A549 (cell line): Measurements from ENCODE around the gene TSR3. TPM values are rescaled to one million over a fixed set of nuclear protein-coding genes. Genes with fewer than 3 reads are reported as not detected.

Experiments
- ATAC-seq, 2 experiments: fragments of 200-7000 bp in 1 of 2; fragments of >200 bp in 1 of 2; cut with Nextera tagmentation in 1 of 2; cut with Tn5 transposase in 1 of 2; 3 replicates each; pipeline versions ENCODE4 v1.8.0 to v1.9.1; 2018 to 2020; ENCODE audit warnings: mild to moderate bottlenecking in 1 of 2, moderate library complexity in 1 of 2
- CTCF ChIA-PET: fragments of 300-600 bp; sonication (Branson Sonifier 250); formaldehyde crosslinking; extraction: SDS; loops from one replicate; lab custom pipeline; 2021; ENCODE audit warnings: antibody characterized with exemption, inconsistent platforms; lab: Yijun Ruan, JAX
- POLR2A ChIA-PET: fragments of 350-600 bp; formaldehyde crosslinking; extraction: SDS; loops from one replicate; lab custom pipeline; 2021; ENCODE audit warnings: antibody characterized with exemption, inconsistent platforms; lab: Yijun Ruan, JAX
- DNase-seq, 2 experiments: peaks; one replicate each; pipeline versions ENCODE4 v3.0.0 to v3.0.0-alpha.2; 2011 to 2016; ENCODE audit warnings: low read depth in 1 of 2, low spot score in 1 of 2
- FAIRE-seq: peaks from 2 replicates; lab custom pipeline; 2011; peaks lifted over from hg19 to GRCh38; lab: Jason Lieb, UNC
- H3K27ac ChIP-seq, 2 experiments: fragments of >200 bp; sonication (Bioruptor Twin); formaldehyde crosslinking; 3 replicates each; pipeline ENCODE4 v1.5.1; 2016 to 2017
- H3K4me1 ChIP-seq: fragments of >200 bp; sonication (Bioruptor Twin); formaldehyde crosslinking; 3 replicates; pipeline ENCODE4 v1.6.1; 2016
- H3K4me2 ChIP-seq: fragments of >200 bp; sonication (Bioruptor Twin); formaldehyde crosslinking; 3 replicates; pipeline ENCODE4 v1.6.1; 2016
- H3K4me3 ChIP-seq: fragments of >200 bp; sonication (Bioruptor Twin); formaldehyde crosslinking; 3 replicates; pipeline ENCODE4 v1.5.1; 2016
- H3K9me3 ChIP-seq: fragments of >200 bp; sonication (Bioruptor Twin); formaldehyde crosslinking; 3 replicates; pipeline ENCODE4 v1.6.1; 2016
- ATOH8 ChIP-seq: fragments of 250-450 bp; sonication (Bioruptor Pico); IDR thresholded peaks from 2 replicates; pipeline ENCODE4 v1.5.0; 2020; ENCODE audit warnings: low read depth, mild to moderate bottlenecking, moderate library complexity
- BCL3 ChIP-seq: fragments of >200 bp; sonication (Bioruptor Twin); formaldehyde crosslinking; IDR thresholded peaks from 3 replicates; pipeline ENCODE4 v1.6.1; 2016
- BHLHE40 ChIP-seq: IDR thresholded peaks from 2 replicates; pipeline ENCODE4 v1.6.1; 2012; ENCODE audit warnings: low read depth, low read length, inconsistent platforms
- CEBPB ChIP-seq, 2 experiments: fragments of >200 bp in 1 of 2; sonication (Bioruptor Twin) in 1 of 2; formaldehyde crosslinking in 1 of 2; IDR thresholded peaks; 2 replicates each; pipeline ENCODE4 v1.6.1; 2012 to 2016
- CHD2 ChIP-seq: fragments of 150-350 bp; IDR thresholded peaks from 2 replicates; pipeline ENCODE4 v1.6.1; 2014; ENCODE audit warnings: low read length; ENCODE audit not compliant: partially characterized antibody
- EHF ChIP-seq: fragments of 250-450 bp; sonication (Bioruptor Pico); IDR thresholded peaks from 2 replicates; pipeline ENCODE4 v1.5.0; 2020; ENCODE audit warnings: mild to moderate bottlenecking
- ESRRA ChIP-seq: fragments of 150-350 bp; IDR thresholded peaks from 2 replicates; pipeline ENCODE4 v1.6.1; 2014; ENCODE audit warnings: mild to moderate bottlenecking, low read length, borderline replicate concordance
- GATA3 ChIP-seq: IDR thresholded peaks from 2 replicates; pipeline ENCODE4 v1.6.1; 2012; ENCODE audit warnings: borderline replicate concordance
- HEYL ChIP-seq: fragments of 250-450 bp; sonication (Bioruptor Pico); IDR thresholded peaks from 2 replicates; pipeline ENCODE4 v1.8.0; 2021; ENCODE audit warnings: mild to moderate bottlenecking, moderate library complexity
- HOXA7 ChIP-seq: fragments of 250-450 bp; sonication (Bioruptor Pico); IDR thresholded peaks from 2 replicates; pipeline ENCODE4 v1.5.0; 2020; ENCODE audit warnings: mild to moderate bottlenecking, moderate library complexity
- JUN ChIP-seq, 2 experiments: fragments of >200 bp; sonication (Bioruptor Twin); formaldehyde crosslinking; IDR thresholded peaks; 2 replicates in 1 of 2; 3 replicates in 1 of 2; pipeline ENCODE4 v1.6.1; 2016 to 2017
- JUNB ChIP-seq: fragments of >200 bp; sonication (Bioruptor Twin); formaldehyde crosslinking; IDR thresholded peaks from 2 replicates; pipeline ENCODE4 v1.6.1; 2016
- KDM1A ChIP-seq: fragments of 200-600 bp; sonication (generic); IDR thresholded peaks from 2 replicates; pipeline ENCODE4 v1.6.1; 2016; ENCODE audit warnings: low read depth, mild to moderate bottlenecking
- KDM5A ChIP-seq: fragments of 200-600 bp; sonication (generic); IDR thresholded peaks from 2 replicates; pipeline ENCODE4 v1.6.1; 2016; ENCODE audit warnings: antibody characterized with exemption, mild to moderate bottlenecking
- MAZ ChIP-seq: fragments of 150-350 bp; IDR thresholded peaks from 2 replicates; pipeline ENCODE4 v1.6.1; 2014; ENCODE audit warnings: antibody characterized with exemption, low read depth, low read length, borderline replicate concordance
- NFE2L2 ChIP-seq: fragments of 150-350 bp; conservative IDR thresholded peaks from 2 replicates; pipeline ENCODE4 v1.6.1; 2014; ENCODE audit warnings: low read length
- NR3C1 ChIP-seq: fragments of >200 bp; sonication (Bioruptor Twin); formaldehyde crosslinking; IDR thresholded peaks from 3 replicates; pipeline ENCODE4 v1.6.1; 2017
- PBX3 ChIP-seq: IDR thresholded peaks from 2 replicates; pipeline ENCODE4 v1.6.1; 2012
- PHF8 ChIP-seq: fragments of 200-600 bp; sonication (generic); IDR thresholded peaks from 2 replicates; pipeline ENCODE4 v1.6.1; 2016; ENCODE audit warnings: low read depth, mild to moderate bottlenecking, antibody characterized with exemption, moderate library complexity, borderline replicate concordance
- POLR2A ChIP-seq: IDR thresholded peaks from 2 replicates; pipeline ENCODE4 v1.6.1; 2012; ENCODE audit warnings: mild to moderate bottlenecking, low read length
- POLR2AphosphoS2 ChIP-seq: conservative IDR thresholded peaks from 2 replicates; pipeline ENCODE4 v1.6.1; 2012; ENCODE audit warnings: low read length, improper control_type of control experiment, inconsistent platforms
- RARB ChIP-seq: fragments of 250-450 bp; sonication (Bioruptor Pico); IDR thresholded peaks from 2 replicates; pipeline ENCODE4 v1.8.0; 2021; ENCODE audit warnings: mild to moderate bottlenecking, moderate library complexity
- RFX5 ChIP-seq: fragments of 450-650 bp; IDR thresholded peaks from 2 replicates; pipeline ENCODE4 v1.7.1; 2014; ENCODE audit warnings: antibody characterized with exemption, mild to moderate bottlenecking, moderate library complexity
- SREBF2 ChIP-seq: fragments of 450-650 bp; IDR thresholded peaks from 2 replicates; pipeline ENCODE4 v1.6.1; 2014; ENCODE audit warnings: mild to moderate bottlenecking, moderate library complexity
- TFCP2L1 ChIP-seq: fragments of 250-450 bp; sonication (Bioruptor Pico); IDR thresholded peaks from 2 replicates; pipeline ENCODE4 v1.5.0; 2021; ENCODE audit warnings: mild to moderate bottlenecking
- TP53 ChIP-seq: fragments of 250-450 bp; sonication (Bioruptor Pico); IDR thresholded peaks from 2 replicates; pipeline ENCODE4 v1.5.0; 2021; ENCODE audit warnings: mild to moderate bottlenecking, moderate library complexity
- ZFP36 ChIP-seq: fragments of 450-650 bp; IDR thresholded peaks from 2 replicates; pipeline ENCODE4 v1.6.1; 2014; ENCODE audit warnings: borderline replicate concordance; ENCODE audit not compliant: partially characterized antibody
- ZNF302 ChIP-seq: fragments of 250-450 bp; sonication (Bioruptor Pico); IDR thresholded peaks from 2 replicates; pipeline ENCODE4 v1.9.0; 2021; ENCODE audit warnings: inconsistent platforms, mild to moderate bottlenecking, moderate library complexity
- WGBS: methylation state at CpG from one replicate; pipeline ENCODE4 v1.1.6; 2017; ENCODE audit errors: missing lambda C conversion rate; 5-methylcytosine and 5-hydroxymethylcytosine counted together
- polyA plus RNA-seq, 4 experiments: library from polyadenylated mRNA; depleted of rRNA in 3 of 4; stranded (reverse); fragments of >200 nt; fragmentation: RNase III in 1 of 4; extraction: RNeasy Plus Mini Kit Qiagen cat#74134 plus additional on column Dnase treatment in 1 of 4; gene quantifications; 2 replicates in 3 of 4; 3 replicates in 1 of 4; pipeline ENCODE4 v1.2.3, GENCODE V29; 2011 to 2017
- TF ChIP-seq, protein P1 (sequence below): IDR thresholded peaks from 2 replicates; pipeline ENCODE4 v1.6.1; 2012
- TF ChIP-seq, protein P2 (sequence below): IDR thresholded peaks from 2 replicates; pipeline ENCODE4 v1.6.1; 2012; ENCODE audit warnings: low read depth, borderline replicate concordance
- TF ChIP-seq, protein P3 (sequence below): fragments of >200 bp; sonication (Bioruptor Twin); formaldehyde crosslinking; IDR thresholded peaks from 2 replicates; pipeline ENCODE4 v1.6.1; 2016

TSR3 gene
- polyA plus RNA-seq, 2 of the 4 experiments (the other 2 are of a cell fraction): 32.6 to 52.3 TPM

- Histone ChIP-seq H3K4me1 (peaks cover 19% of the 10 kb centered on the region), H3K27ac (peak overlapping the region; percentile 97 to 98), H3K4me3 (peak overlapping the region; percentile 80), H3K4me2 (peak overlapping the region; percentile 100), H3K9me3 (no peaks in the 10 kb centered on the region)
- WGBS: 4% methylated on average over 40 of the region's 77 CpGs
- ChIA-PET CTCF (interaction anchor here (1.3 to 4.8 kb wide), 4 partner anchors 9 to 53 kb away, joined by 3 to 22 read pairs (median 4); no protein-coding TSS in a partner anchor), POLR2A (interaction anchor here (1.0 to 1.8 kb wide), 5 partner anchors 10 to 111 kb away, joined by 3 to 9 read pairs (median 7); partner anchors contain the start of gene UQCC4)
- no peak for FAIRE-seq
- TF ChIP-seq, protein P1, sequence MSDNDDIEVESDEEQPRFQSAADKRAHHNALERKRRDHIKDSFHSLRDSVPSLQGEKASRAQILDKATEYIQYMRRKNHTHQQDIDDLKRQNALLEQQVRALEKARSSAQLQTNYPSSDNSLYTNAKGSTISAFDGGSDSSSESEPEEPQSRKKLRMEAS: peak; percentile 14
- TF ChIP-seq NFE2L2 (no peak), TFCP2L1 (CRISPR knock-in tag) (0 out of 2 replicates have a peak, but pooled peaks have one; percentile 30), CEBPB (IDR thresholded peaks at IDR 0.05) (peak; percentile 67 to 83; a peak in 3 of 4 replicates), MAZ (no peak), RFX5 (no peak), POLR2AphosphoS2 (no peak), NR3C1 (no peak)
- TF ChIP-seq, all 56 proteins: peak for 3
- ATAC-seq: no peak
- no peak for DNase-seq
Observed at GRCh38 chr16:1309888-1310831, 41.5 kb downstream of the TSR3 start.

GRCh38 chr16:1308977-1309885 is 42.4 kb downstream of the TSR3 start, which contains the start of gene UBE2I:
Gene UBE2I, plus strand, starts transcription at chr16:1309636. Its CDS starts 4,395 bp downstream, at chr16:1314031.
- H3K27ac ChIP-seq: peak within 1 kb of the TSS; percentile 97 to 98
- peak; percentile 88 to 99 for DNase-seq
- peak within 1 kb of the TSS; percentile 80 for H3K4me3 ChIP-seq
- peak; percentile 67 for FAIRE-seq
- ATAC-seq: peak; percentile 80 to 93
- CTCF ChIA-PET: interaction anchor here (1.8 kb wide), 1 partner anchor 54 kb away, joined by 4 read pairs; no protein-coding TSS in a partner anchor
- H3K9me3 ChIP-seq: no peaks in the 10 kb centered on the region
- under 1% methylated on average over 15 of the region's 117 CpGs for WGBS
- H3K4me1 ChIP-seq: peaks cover 19% of the 10 kb centered on the region
- POLR2A ChIA-PET: interaction anchor here (0.6 to 1.8 kb wide), 8 partner anchors 9 to 996 kb away, joined by 3 to 11 read pairs (median 6); partner anchors contain the start of gene UQCC4
- H3K4me2 ChIP-seq: peak within 1 kb of the TSS; percentile 100
- TF ChIP-seq NFE2L2 (no peak), TFCP2L1 (CRISPR knock-in tag) (no peak), RARB (CRISPR knock-in tag) (no peak), PBX3 (no peak; the same call in 1 of the 2 replicates), SREBF2 (peak; percentile 38), ZNF302 (CRISPR knock-in tag) (no peak), JUN (IDR thresholded peaks at IDR 0.05) (peak; percentile 53 to 75; a peak in 4 of 5 replicates), HEYL (CRISPR knock-in tag) (no peak), JUNB (no peak), GATA3 (no peak; the same call in 1 of the 2 replicates), KDM1A (no peak), ATOH8 (CRISPR knock-in tag) (no peak), PHF8 (peak; percentile 81), BHLHE40 (no peak), ESRRA (no peak), ZFP36 (no peak), EHF (CRISPR knock-in tag) (no peak), KDM5A (no peak), POLR2A (peak; percentile 39), BCL3 (0 out of 3 replicates have a peak, but pooled peaks have one; percentile 16), CHD2 (no peak), HOXA7 (CRISPR knock-in tag) (no peak), CEBPB (IDR thresholded peaks at IDR 0.05) (no peak), TP53 (CRISPR knock-in tag) (no peak)
- TF ChIP-seq, protein P2, sequence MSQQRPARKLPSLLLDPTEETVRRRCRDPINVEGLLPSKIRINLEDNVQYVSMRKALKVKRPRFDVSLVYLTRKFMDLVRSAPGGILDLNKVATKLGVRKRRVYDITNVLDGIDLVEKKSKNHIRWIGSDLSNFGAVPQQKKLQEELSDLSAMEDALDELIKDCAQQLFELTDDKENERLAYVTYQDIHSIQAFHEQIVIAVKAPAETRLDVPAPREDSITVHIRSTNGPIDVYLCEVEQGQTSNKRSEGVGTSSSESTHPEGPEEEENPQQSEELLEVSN: no peak
- TF ChIP-seq, protein P3, sequence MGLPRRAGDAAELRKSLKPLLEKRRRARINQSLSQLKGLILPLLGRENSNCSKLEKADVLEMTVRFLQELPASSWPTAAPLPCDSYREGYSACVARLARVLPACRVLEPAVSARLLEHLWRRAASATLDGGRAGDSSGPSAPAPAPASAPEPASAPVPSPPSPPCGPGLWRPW: no peak
